Measurements from ENCODE around the gene INSYN2B. TPM values are rescaled to one million over a fixed set of nuclear protein-coding genes. Genes with fewer than 3 reads are reported as not detected.

Gene INSYN2B
- total RNA-seq, 1 donor from 2014 or later: not detected

GRCh38 chr5:169897481-169897880 lies 82.8 kb downstream of the INSYN2B start:
- Mint-ChIP-seq H3K27ac (ENCODE audit: unreplicated experiment) (no peak overlapping the region), H3K9me3 (ENCODE audit: unreplicated experiment) (peaks cover 3% of the 10 kb centered on the region), H3K27me3 (ENCODE audit: unreplicated experiment) (peaks cover 7% of the 10 kb centered on the region), H3K4me1 (ENCODE audit: low read depth, unreplicated experiment) (no peaks in the 10 kb centered on the region), H3K36me3 (ENCODE audit: unreplicated experiment) (no peaks in the 10 kb centered on the region), H3K4me3 (ENCODE audit: unreplicated experiment) (no peak overlapping the region)
- no peak for DNase-seq
- TF ChIP-seq, protein P1, sequence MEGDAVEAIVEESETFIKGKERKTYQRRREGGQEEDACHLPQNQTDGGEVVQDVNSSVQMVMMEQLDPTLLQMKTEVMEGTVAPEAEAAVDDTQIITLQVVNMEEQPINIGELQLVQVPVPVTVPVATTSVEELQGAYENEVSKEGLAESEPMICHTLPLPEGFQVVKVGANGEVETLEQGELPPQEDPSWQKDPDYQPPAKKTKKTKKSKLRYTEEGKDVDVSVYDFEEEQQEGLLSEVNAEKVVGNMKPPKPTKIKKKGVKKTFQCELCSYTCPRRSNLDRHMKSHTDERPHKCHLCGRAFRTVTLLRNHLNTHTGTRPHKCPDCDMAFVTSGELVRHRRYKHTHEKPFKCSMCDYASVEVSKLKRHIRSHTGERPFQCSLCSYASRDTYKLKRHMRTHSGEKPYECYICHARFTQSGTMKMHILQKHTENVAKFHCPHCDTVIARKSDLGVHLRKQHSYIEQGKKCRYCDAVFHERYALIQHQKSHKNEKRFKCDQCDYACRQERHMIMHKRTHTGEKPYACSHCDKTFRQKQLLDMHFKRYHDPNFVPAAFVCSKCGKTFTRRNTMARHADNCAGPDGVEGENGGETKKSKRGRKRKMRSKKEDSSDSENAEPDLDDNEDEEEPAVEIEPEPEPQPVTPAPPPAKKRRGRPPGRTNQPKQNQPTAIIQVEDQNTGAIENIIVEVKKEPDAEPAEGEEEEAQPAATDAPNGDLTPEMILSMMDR (IDR thresholded peaks at IDR 0.05; ENCODE audit: partially characterized antibody, unreplicated experiment): no peak

GRCh38 chr5:169895926-169896325 lies 84.4 kb downstream of the INSYN2B start:
- Mint-ChIP-seq H3K27ac (ENCODE audit: unreplicated experiment) (no peak overlapping the region), H3K9me3 (ENCODE audit: unreplicated experiment) (peaks cover 2% of the 10 kb centered on the region), H3K36me3 (ENCODE audit: unreplicated experiment) (no peaks in the 10 kb centered on the region), H3K4me1 (ENCODE audit: low read depth, unreplicated experiment) (no peaks in the 10 kb centered on the region), H3K27me3 (ENCODE audit: unreplicated experiment) (peaks cover 4% of the 10 kb centered on the region), H3K4me3 (ENCODE audit: unreplicated experiment) (no peak overlapping the region)
- DNase-seq: no peak
- TF ChIP-seq, protein P1 (IDR thresholded peaks at IDR 0.05; ENCODE audit: partially characterized antibody, unreplicated experiment): no peak

DNA sequence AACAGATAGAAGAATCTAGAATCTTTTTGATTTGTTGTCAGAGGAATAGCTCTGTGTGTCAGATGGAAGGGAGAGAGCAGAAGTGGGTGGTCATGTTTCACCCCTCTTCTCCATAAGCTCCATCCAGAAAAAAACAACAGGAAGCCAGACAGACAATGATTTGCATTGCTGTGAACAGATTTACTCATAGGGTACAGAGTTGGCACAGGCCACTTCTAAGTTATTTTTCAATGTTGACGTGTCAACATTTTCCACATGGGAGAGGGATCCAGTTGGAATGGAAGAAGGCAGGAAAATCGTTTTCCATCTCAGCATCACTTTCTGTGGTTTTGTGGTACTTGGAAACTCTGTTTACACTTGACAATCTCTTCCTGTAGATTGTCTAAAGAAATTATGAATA lies 86.7 kb downstream of the INSYN2B start:
- DNase-seq: no peak
- H3K27me3 Mint-ChIP-seq (ENCODE audit: unreplicated experiment): peaks cover 3% of the 10 kb centered on the region
- no peaks in the 10 kb centered on the region for H3K9me3 Mint-ChIP-seq (ENCODE audit: unreplicated experiment)
- H3K4me1 Mint-ChIP-seq (ENCODE audit: low read depth, unreplicated experiment): no peaks in the 10 kb centered on the region
- no peak overlapping the region for H3K4me3 Mint-ChIP-seq (ENCODE audit: unreplicated experiment)
- no peak overlapping the region for H3K27ac Mint-ChIP-seq (ENCODE audit: unreplicated experiment)
- no peaks in the 10 kb centered on the region for H3K36me3 Mint-ChIP-seq (ENCODE audit: unreplicated experiment)
- TF ChIP-seq, protein P1 (IDR thresholded peaks at IDR 0.05; ENCODE audit: partially characterized antibody, unreplicated experiment): no peak

- H3K36me3 Mint-ChIP-seq (ENCODE audit: unreplicated experiment): no peaks in the 10 kb centered on the region
Observed at GRCh38 chr5:169893010-169893409, 87.3 kb downstream of the INSYN2B start.

GRCh38 chr5:169889572-169889971 lies 90.7 kb downstream of the INSYN2B start:
- Mint-ChIP-seq H3K27me3 (ENCODE audit: unreplicated experiment) (peaks cover 2% of the 10 kb centered on the region), H3K9me3 (ENCODE audit: unreplicated experiment) (no peaks in the 10 kb centered on the region), H3K4me3 (ENCODE audit: unreplicated experiment) (no peak overlapping the region), H3K36me3 (ENCODE audit: unreplicated experiment) (no peaks in the 10 kb centered on the region), H3K27ac (ENCODE audit: unreplicated experiment) (no peak overlapping the region), H3K4me1 (ENCODE audit: low read depth, unreplicated experiment) (no peaks in the 10 kb centered on the region)
- TF ChIP-seq, protein P1 (IDR thresholded peaks at IDR 0.05; ENCODE audit: partially characterized antibody, unreplicated experiment): no peak
- no peak for DNase-seq

More at GRCh38 chr5:169893010-169893409, 87.3 kb downstream of the INSYN2B start:
- DNase-seq: no peak
- no peaks in the 10 kb centered on the region for H3K9me3 Mint-ChIP-seq (ENCODE audit: unreplicated experiment)
- TF ChIP-seq, protein P1 (IDR thresholded peaks at IDR 0.05; ENCODE audit: partially characterized antibody, unreplicated experiment): no peak
- no peak overlapping the region for H3K4me3 Mint-ChIP-seq (ENCODE audit: unreplicated experiment)
- H3K27ac Mint-ChIP-seq (ENCODE audit: unreplicated experiment): no peak overlapping the region
- no peaks in the 10 kb centered on the region for H3K4me1 Mint-ChIP-seq (ENCODE audit: low read depth, unreplicated experiment)
- peaks cover 2% of the 10 kb centered on the region for H3K27me3 Mint-ChIP-seq (ENCODE audit: unreplicated experiment)

Measured in glutamatergic neuron (in vitro differentiated cells).